Measurements from ENCODE around the gene B4GALNT1.

B4GALNT1 gene

DNA sequence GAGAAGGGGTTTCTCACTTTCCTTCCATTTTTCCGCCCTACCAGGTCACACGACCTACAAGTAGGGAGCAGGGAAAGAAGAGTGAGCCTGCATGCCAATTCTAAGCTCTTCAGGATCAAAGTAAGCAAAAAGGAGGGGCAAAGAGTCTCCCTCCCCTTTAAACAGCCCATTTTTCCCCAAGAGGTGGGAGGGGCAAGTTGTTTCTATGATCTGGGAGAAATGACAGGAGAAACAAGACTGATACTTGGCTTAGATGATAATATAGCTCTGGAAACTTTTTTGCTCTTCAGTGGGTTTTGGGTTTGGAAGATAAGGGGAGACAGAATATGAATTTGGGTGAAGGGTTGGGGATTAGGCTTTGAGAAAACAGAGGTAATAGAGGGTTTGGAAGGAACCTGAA is 26.6 kb downstream of the B4GALNT1 start:
- Histone ChIP-seq H3K4me3 (ENCODE audit: insufficient read depth in 1 of 2, low read depth in 1 of 2, low read length in 2 of 2) (no peak overlapping the region), H2BK12ac (ENCODE audit: low read length in 2 of 2) (no peak overlapping the region), H3K23ac (ENCODE audit: low read length in 2 of 2) (no peak overlapping the region), H2BK120ac (ENCODE audit: low read depth, low read length) (no peak overlapping the region), H3K4ac (ENCODE audit: low read depth in 1 of 2, low read length in 2 of 2) (no peak overlapping the region), H3K36me3 (ENCODE audit: control insufficient read depth in 1 of 2, insufficient read depth in 2 of 2, low read depth in 1 of 2, low read length in 2 of 2) (peaks cover 0 to 32% of the 10 kb centered on the region in 2 experiments), H3K4me1 (ENCODE audit: control insufficient read depth, insufficient read depth, low read depth, low read length) (peaks cover 22% of the 10 kb centered on the region), H3K14ac (ENCODE audit: low read length in 2 of 2) (no peak overlapping the region), H2AFZ (ENCODE audit: low read depth, low read length) (no peak overlapping the region), H3K79me1 (replicated peaks; ENCODE audit: low read length, poor library complexity, severe bottlenecking) (peaks cover 15% of the 10 kb centered on the region), H3K9ac (ENCODE audit: low read length) (no peak overlapping the region), H3K27ac (ENCODE audit: low read length, poor library complexity, severe bottlenecking) (no peak overlapping the region), H3K4me2 (ENCODE audit: low read length, poor library complexity, severe bottlenecking) (no peak overlapping the region), H4K8ac (ENCODE audit: low read length) (no peak overlapping the region), H4K91ac (ENCODE audit: low read length) (no peak overlapping the region), H2AK5ac (ENCODE audit: low read length, severe bottlenecking) (no peak overlapping the region), H2BK5ac (ENCODE audit: low read depth, low read length, poor library complexity, severe bottlenecking) (no peak overlapping the region), H3K18ac (ENCODE audit: low read depth in 1 of 2, low read length in 2 of 2) (no peak overlapping the region), H2BK15ac (ENCODE audit: low read depth, poor library complexity, severe bottlenecking) (no peak overlapping the region), H3K27me3 (ENCODE audit: control insufficient read depth in 1 of 2, insufficient read depth in 1 of 2, low read length in 2 of 2) (peaks cover 0 to 33% of the 10 kb centered on the region in 2 experiments), H3K9me3 (ENCODE audit: control insufficient read depth, low read length) (no peaks in the 10 kb centered on the region)
- DNase-seq: no peak
- 80% methylated on average over 1 of the region's 2 CpGs for WGBS

DNA sequence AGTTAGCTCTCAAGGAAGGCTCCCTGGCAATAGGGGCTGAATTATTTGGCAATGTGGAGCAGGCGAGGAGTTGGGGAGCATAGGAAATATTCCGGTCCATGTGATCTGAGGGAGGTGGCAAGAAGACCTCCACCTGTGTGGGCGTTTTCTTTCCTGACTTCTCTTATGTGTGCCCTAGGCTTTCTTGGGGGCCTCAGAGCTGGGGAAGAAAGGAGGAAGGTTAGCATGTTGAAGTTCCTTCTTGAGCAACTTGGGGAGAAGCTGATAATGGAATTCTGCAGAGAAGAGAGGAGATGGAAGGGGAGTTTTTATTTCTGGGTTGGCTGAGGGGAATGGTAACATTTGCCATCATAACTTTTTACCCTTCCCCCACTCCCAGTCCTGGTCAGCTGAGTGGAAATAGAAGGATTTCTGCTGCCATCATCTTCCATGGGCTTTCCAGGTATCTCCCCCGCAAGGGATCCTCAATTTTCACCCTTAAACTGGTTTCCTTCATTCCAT is 27.1 kb downstream of the B4GALNT1 start:
- Histone ChIP-seq H2BK15ac (ENCODE audit: low read depth, poor library complexity, severe bottlenecking) (no peak overlapping the region), H2AK5ac (ENCODE audit: low read length, severe bottlenecking) (no peak overlapping the region), H3K4me1 (ENCODE audit: control insufficient read depth, insufficient read depth, low read depth, low read length) (peaks cover 19% of the 10 kb centered on the region), H2BK5ac (ENCODE audit: low read depth, low read length, poor library complexity, severe bottlenecking) (no peak overlapping the region), H4K8ac (ENCODE audit: low read length) (no peak overlapping the region), H3K36me3 (ENCODE audit: control insufficient read depth in 1 of 2, insufficient read depth in 2 of 2, low read depth in 1 of 2, low read length in 2 of 2) (peaks cover 0 to 37% of the 10 kb centered on the region in 2 experiments), H3K4ac (ENCODE audit: low read depth in 1 of 2, low read length in 2 of 2) (no peak overlapping the region), H2AFZ (ENCODE audit: low read depth, low read length) (no peak overlapping the region), H3K27me3 (ENCODE audit: control insufficient read depth in 1 of 2, insufficient read depth in 1 of 2, low read length in 2 of 2) (peaks cover 0 to 30% of the 10 kb centered on the region in 2 experiments), H4K91ac (ENCODE audit: low read length) (no peak overlapping the region), H3K9me3 (ENCODE audit: control insufficient read depth, low read length) (no peaks in the 10 kb centered on the region), H3K4me3 (ENCODE audit: insufficient read depth in 1 of 2, low read depth in 1 of 2, low read length in 2 of 2) (no peak overlapping the region), H3K23ac (ENCODE audit: low read length in 2 of 2) (no peak overlapping the region), H3K14ac (ENCODE audit: low read length in 2 of 2) (no peak overlapping the region), H3K79me1 (replicated peaks; ENCODE audit: low read length, poor library complexity, severe bottlenecking) (peaks cover 15% of the 10 kb centered on the region), H3K9ac (ENCODE audit: low read length) (no peak overlapping the region), H3K27ac (ENCODE audit: low read length, poor library complexity, severe bottlenecking) (no peak overlapping the region), H2BK12ac (ENCODE audit: low read length in 2 of 2) (no peak overlapping the region), H3K18ac (ENCODE audit: low read depth in 1 of 2, low read length in 2 of 2) (no peak overlapping the region), H2BK120ac (ENCODE audit: low read depth, low read length) (no peak overlapping the region), H3K4me2 (ENCODE audit: low read length, poor library complexity, severe bottlenecking) (peak overlapping the region; percentile 52)
- WGBS: 79% methylated on average over 4 of the region's 4 CpGs
- no peak for DNase-seq

DNA sequence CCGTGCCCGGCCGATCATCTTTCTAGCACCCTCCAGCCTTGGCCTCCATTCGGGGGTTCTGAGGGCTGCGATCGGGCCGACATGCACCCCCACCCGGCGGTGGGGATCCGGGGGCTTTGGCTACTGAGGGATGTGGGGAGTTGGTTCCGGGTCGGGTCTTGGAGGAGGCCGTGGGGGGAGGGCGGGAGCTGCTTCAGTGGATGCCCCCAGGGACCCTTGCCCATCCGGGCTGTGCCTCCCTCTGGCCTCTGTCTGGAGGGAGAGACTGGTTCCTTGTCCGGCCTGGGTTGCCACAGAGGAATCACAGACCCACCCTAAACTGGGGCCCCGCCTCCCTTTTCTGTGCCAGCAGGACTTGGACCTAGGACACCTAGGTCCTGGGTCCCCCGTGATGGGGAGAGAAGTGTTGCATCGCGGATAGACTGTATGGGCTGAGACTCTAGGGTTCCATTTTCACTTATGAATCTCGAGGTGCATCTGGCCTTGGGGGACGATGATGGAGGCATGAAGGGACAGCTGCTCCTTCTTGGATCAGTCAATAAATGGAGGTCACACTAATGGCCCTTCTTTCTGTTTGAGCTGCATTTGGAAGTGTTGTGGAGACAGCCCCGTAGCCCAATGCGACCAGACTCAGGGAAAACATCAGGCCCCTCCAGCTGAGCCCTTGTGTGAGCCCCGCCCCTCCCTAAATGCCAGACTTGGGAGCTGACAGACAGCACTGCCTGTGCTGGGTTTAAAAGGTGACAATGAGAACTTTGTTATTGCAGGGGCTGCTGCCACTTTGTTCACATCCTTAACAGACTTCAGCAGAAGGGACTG is 27.8 kb downstream of the B4GALNT1 start:
- H3K23ac ChIP-seq (ENCODE audit: low read length in 2 of 2): peak overlapping the region in 1 of 2 experiments; percentile 46
- 10% methylated on average over 24 of the region's 25 CpGs for WGBS
- H3K9ac ChIP-seq (ENCODE audit: low read length): peak overlapping the region; percentile 88
- no peak overlapping the region for H2AFZ ChIP-seq (ENCODE audit: low read depth, low read length)
- peak overlapping the region in 1 of 2 experiments; percentile 96 for H3K14ac ChIP-seq (ENCODE audit: low read length in 2 of 2)
- no peak for DNase-seq
- peaks cover 14% of the 10 kb centered on the region for H3K4me1 ChIP-seq (ENCODE audit: control insufficient read depth, insufficient read depth, low read depth, low read length)
- H3K36me3 ChIP-seq (ENCODE audit: control insufficient read depth in 1 of 2, insufficient read depth in 2 of 2, low read depth in 1 of 2, low read length in 2 of 2): peaks cover 0 to 41% of the 10 kb centered on the region in 2 experiments
- peak overlapping the region; percentile 87 to 96 for H3K4ac ChIP-seq (ENCODE audit: low read depth in 1 of 2, low read length in 2 of 2)
- peak overlapping the region; percentile 73 for H4K91ac ChIP-seq (ENCODE audit: low read length)
- H4K8ac ChIP-seq (ENCODE audit: low read length): peak overlapping the region; percentile 99
- no peak overlapping the region for H2BK12ac ChIP-seq (ENCODE audit: low read length in 2 of 2)
- H3K4me2 ChIP-seq (ENCODE audit: low read length, poor library complexity, severe bottlenecking): peak overlapping the region; percentile 52
- H2BK5ac ChIP-seq (ENCODE audit: low read depth, low read length, poor library complexity, severe bottlenecking): no peak overlapping the region
- peak overlapping the region; percentile 88 for H2BK15ac ChIP-seq (ENCODE audit: low read depth, poor library complexity, severe bottlenecking)
- H3K18ac ChIP-seq (ENCODE audit: low read depth in 1 of 2, low read length in 2 of 2): peak overlapping the region; percentile 49 to 58
- H2BK120ac ChIP-seq (ENCODE audit: low read depth, low read length): peak overlapping the region; percentile 83
- H3K27me3 ChIP-seq (ENCODE audit: control insufficient read depth in 1 of 2, insufficient read depth in 1 of 2, low read length in 2 of 2): peaks cover 0 to 30% of the 10 kb centered on the region in 2 experiments
- peaks cover 15% of the 10 kb centered on the region for H3K79me1 ChIP-seq (replicated peaks; ENCODE audit: low read length, poor library complexity, severe bottlenecking)
- peak overlapping the region; percentile 72 to 76 for H3K4me3 ChIP-seq (ENCODE audit: insufficient read depth in 1 of 2, low read depth in 1 of 2, low read length in 2 of 2)
- peak overlapping the region; percentile 27 for H2AK5ac ChIP-seq (ENCODE audit: low read length, severe bottlenecking)
- H3K27ac ChIP-seq (ENCODE audit: low read length, poor library complexity, severe bottlenecking): no peak overlapping the region
- no peaks in the 10 kb centered on the region for H3K9me3 ChIP-seq (ENCODE audit: control insufficient read depth, low read length)

DNA sequence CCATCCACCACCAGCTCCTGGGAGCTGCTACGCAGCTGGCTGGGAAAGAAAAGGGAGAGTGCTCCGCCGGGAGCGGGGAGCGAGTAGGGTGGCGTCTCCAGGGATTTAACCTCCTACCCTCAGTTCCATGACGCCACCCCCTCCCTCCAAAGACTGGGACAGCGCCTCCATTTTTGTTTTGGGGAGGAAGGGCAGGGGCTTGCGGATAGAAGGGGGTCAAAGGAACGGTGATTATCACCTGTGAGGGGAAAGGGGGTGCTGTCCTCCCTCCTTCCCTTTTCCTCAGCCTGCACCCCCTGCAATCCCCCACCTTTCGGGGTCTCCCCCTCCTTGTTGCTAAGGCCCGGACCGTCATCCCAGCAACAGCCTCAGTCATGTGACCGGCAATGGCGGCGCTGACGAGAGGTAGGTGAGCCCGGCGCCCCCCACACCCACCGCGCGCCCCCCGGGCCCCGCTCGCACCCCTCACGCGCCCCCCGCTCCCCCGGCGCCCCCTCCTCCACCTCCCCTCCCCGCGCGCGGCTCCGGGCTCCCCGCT is 28.5 kb downstream of the B4GALNT1 start, which contains the start of gene DTX3:
DTX3 (plus strand) TSS at position 371 of the 538 bp plus-strand sequence. CDS start 1,694 bp downstream, outside the sequence.
- H3K4me2 ChIP-seq (ENCODE audit: low read length, poor library complexity, severe bottlenecking): peak within 1 kb of the TSS; percentile 89
- peak within 1 kb of the TSS; percentile 99 for H4K8ac ChIP-seq (ENCODE audit: low read length)
- H2BK5ac ChIP-seq (ENCODE audit: low read depth, low read length, poor library complexity, severe bottlenecking): no peak within 1 kb of the TSS
- no peaks in the 10 kb centered on the region for H3K9me3 ChIP-seq (ENCODE audit: control insufficient read depth, low read length)
- H3K18ac ChIP-seq (ENCODE audit: low read depth in 1 of 2, low read length in 2 of 2): peak within 1 kb of the TSS; percentile 79 to 83
- peaks cover 0 to 31% of the 10 kb centered on the region in 2 experiments for H3K27me3 ChIP-seq (ENCODE audit: control insufficient read depth in 1 of 2, insufficient read depth in 1 of 2, low read length in 2 of 2)
- H2BK15ac ChIP-seq (ENCODE audit: low read depth, poor library complexity, severe bottlenecking): peak within 1 kb of the TSS; percentile 88
- peak within 1 kb of the TSS; percentile 85 for H4K91ac ChIP-seq (ENCODE audit: low read length)
- peak within 1 kb of the TSS; percentile 91 for H3K9ac ChIP-seq (ENCODE audit: low read length)
- H3K4me3 ChIP-seq (ENCODE audit: insufficient read depth in 1 of 2, low read depth in 1 of 2, low read length in 2 of 2): peak within 1 kb of the TSS; percentile 72 to 81
- H2AFZ ChIP-seq (ENCODE audit: low read depth, low read length): peak within 1 kb of the TSS; percentile 93
- peak; percentile 36 for DNase-seq
- H3K79me1 ChIP-seq (replicated peaks; ENCODE audit: low read length, poor library complexity, severe bottlenecking): peaks cover 15% of the 10 kb centered on the region
- peak within 1 kb of the TSS; percentile 16 for H3K27ac ChIP-seq (ENCODE audit: low read length, poor library complexity, severe bottlenecking)
- peak within 1 kb of the TSS in 1 of 2 experiments; percentile 46 for H3K23ac ChIP-seq (ENCODE audit: low read length in 2 of 2)
- peak within 1 kb of the TSS; percentile 52 for H2AK5ac ChIP-seq (ENCODE audit: low read length, severe bottlenecking)
- peak within 1 kb of the TSS; percentile 90 to 96 for H3K4ac ChIP-seq (ENCODE audit: low read depth in 1 of 2, low read length in 2 of 2)
- H3K4me1 ChIP-seq (ENCODE audit: control insufficient read depth, insufficient read depth, low read depth, low read length): peaks cover 12% of the 10 kb centered on the region
- H3K36me3 ChIP-seq (ENCODE audit: control insufficient read depth in 1 of 2, insufficient read depth in 2 of 2, low read depth in 1 of 2, low read length in 2 of 2): peaks cover 0 to 46% of the 10 kb centered on the region in 2 experiments
- H2BK120ac ChIP-seq (ENCODE audit: low read depth, low read length): peak within 1 kb of the TSS; percentile 83
- WGBS: 3% methylated on average over 12 of the region's 36 CpGs
- H2BK12ac ChIP-seq (ENCODE audit: low read length in 2 of 2): no peak within 1 kb of the TSS
- H3K14ac ChIP-seq (ENCODE audit: low read length in 2 of 2): peak within 1 kb of the TSS; percentile 9 to 96

Data from mesenchymal stem cell (in vitro differentiated cells and primary cell).